A549 (cell line): ENCODE measurements around the gene SYNE3. TPM values are rescaled to one million over a fixed set of nuclear protein-coding genes. Genes with fewer than 3 reads are reported as not detected.

Experiments used
- ATAC-seq, 2 experiments: fragments of 200-7000 bp in 1 of 2; fragments of >200 bp in 1 of 2; cut with Nextera tagmentation in 1 of 2; cut with Tn5 transposase in 1 of 2; 3 replicates each; pipeline versions ENCODE4 v1.8.0 to v1.9.1; 2018 to 2020; ENCODE audit warnings: mild to moderate bottlenecking in 1 of 2, moderate library complexity in 1 of 2
- CTCF ChIA-PET: fragments of 300-600 bp; sonication (Branson Sonifier 250); formaldehyde crosslinking; extraction: SDS; loops from one replicate; lab custom pipeline; 2021; ENCODE audit warnings: antibody characterized with exemption, inconsistent platforms; lab: Yijun Ruan, JAX
- POLR2A ChIA-PET: fragments of 350-600 bp; formaldehyde crosslinking; extraction: SDS; loops from one replicate; lab custom pipeline; 2021; ENCODE audit warnings: antibody characterized with exemption, inconsistent platforms; lab: Yijun Ruan, JAX
- DNase-seq, 2 experiments: peaks; one replicate each; pipeline versions ENCODE4 v3.0.0 to v3.0.0-alpha.2; 2011 to 2016; ENCODE audit warnings: low read depth in 1 of 2, low spot score in 1 of 2
- FAIRE-seq: peaks from 2 replicates; lab custom pipeline; 2011; peaks lifted over from hg19 to GRCh38; lab: Jason Lieb, UNC
- H3K27ac ChIP-seq, 2 experiments: fragments of >200 bp; sonication (Bioruptor Twin); formaldehyde crosslinking; 3 replicates each; pipeline ENCODE4 v1.5.1; 2016 to 2017
- H3K4me1 ChIP-seq: fragments of >200 bp; sonication (Bioruptor Twin); formaldehyde crosslinking; 3 replicates; pipeline ENCODE4 v1.6.1; 2016
- H3K4me2 ChIP-seq: fragments of >200 bp; sonication (Bioruptor Twin); formaldehyde crosslinking; 3 replicates; pipeline ENCODE4 v1.6.1; 2016
- H3K4me3 ChIP-seq: fragments of >200 bp; sonication (Bioruptor Twin); formaldehyde crosslinking; 3 replicates; pipeline ENCODE4 v1.5.1; 2016
- H3K9me3 ChIP-seq: fragments of >200 bp; sonication (Bioruptor Twin); formaldehyde crosslinking; 3 replicates; pipeline ENCODE4 v1.6.1; 2016
- BHLHE40 ChIP-seq: IDR thresholded peaks from 2 replicates; pipeline ENCODE4 v1.6.1; 2012; ENCODE audit warnings: low read depth, low read length, inconsistent platforms
- CEBPB ChIP-seq, 2 experiments: fragments of >200 bp in 1 of 2; sonication (Bioruptor Twin) in 1 of 2; formaldehyde crosslinking in 1 of 2; IDR thresholded peaks; 2 replicates each; pipeline ENCODE4 v1.6.1; 2012 to 2016
- EP300 ChIP-seq, 2 experiments: fragments of >200 bp; sonication (Bioruptor Twin); formaldehyde crosslinking; IDR thresholded peaks; 2 replicates in 1 of 2; 3 replicates in 1 of 2; pipeline ENCODE4 v1.6.1; 2016 to 2017
- FOSL2 ChIP-seq, 2 experiments: fragments of 450-650 bp in 1 of 2; fragments of >200 bp in 1 of 2; sonication (Bioruptor Twin) in 1 of 2; formaldehyde crosslinking; IDR thresholded peaks; 2 replicates each; pipeline versions ENCODE4 v1.5.0 to v1.6.1; 2016 to 2020; ENCODE audit warnings: mild to moderate bottlenecking in 1 of 2, moderate library complexity in 1 of 2
- HEYL ChIP-seq: fragments of 250-450 bp; sonication (Bioruptor Pico); IDR thresholded peaks from 2 replicates; pipeline ENCODE4 v1.8.0; 2021; ENCODE audit warnings: mild to moderate bottlenecking, moderate library complexity
- HOXB5 ChIP-seq: fragments of 250-450 bp; sonication (Bioruptor Pico); IDR thresholded peaks from 2 replicates; pipeline ENCODE4 v1.5.0; 2020; ENCODE audit warnings: mild to moderate bottlenecking, moderate library complexity
- KDM5A ChIP-seq: fragments of 200-600 bp; sonication (generic); IDR thresholded peaks from 2 replicates; pipeline ENCODE4 v1.6.1; 2016; ENCODE audit warnings: antibody characterized with exemption, mild to moderate bottlenecking
- MYC ChIP-seq: IDR thresholded peaks from 2 replicates; pipeline ENCODE4 v1.6.1; 2012; ENCODE audit warnings: mild to moderate bottlenecking, inconsistent platforms, low read length, improper control_type of control experiment, borderline replicate concordance
- TFCP2L1 ChIP-seq: fragments of 250-450 bp; sonication (Bioruptor Pico); IDR thresholded peaks from 2 replicates; pipeline ENCODE4 v1.5.0; 2021; ENCODE audit warnings: mild to moderate bottlenecking
- ZFP36 ChIP-seq: fragments of 450-650 bp; IDR thresholded peaks from 2 replicates; pipeline ENCODE4 v1.6.1; 2014; ENCODE audit warnings: borderline replicate concordance; ENCODE audit not compliant: partially characterized antibody
- ZSCAN20 ChIP-seq: fragments of 250-450 bp; sonication (Bioruptor Pico); IDR thresholded peaks from 2 replicates; pipeline ENCODE4 v1.8.0; 2022; ENCODE audit warnings: mild to moderate bottlenecking, moderate library complexity
- WGBS: methylation state at CpG from one replicate; pipeline ENCODE4 v1.1.6; 2017; ENCODE audit errors: missing lambda C conversion rate; 5-methylcytosine and 5-hydroxymethylcytosine counted together
- polyA plus RNA-seq, 4 experiments: library from polyadenylated mRNA; depleted of rRNA in 3 of 4; stranded (reverse); fragments of >200 nt; fragmentation: RNase III in 1 of 4; extraction: RNeasy Plus Mini Kit Qiagen cat#74134 plus additional on column Dnase treatment in 1 of 4; gene quantifications; 2 replicates in 3 of 4; 3 replicates in 1 of 4; pipeline ENCODE4 v1.2.3, GENCODE V29; 2011 to 2017
- TF ChIP-seq, protein P1 (sequence below): fragments of 250-450 bp; sonication (Bioruptor Pico); IDR thresholded peaks from 2 replicates; pipeline ENCODE4 v1.5.0; 2021; ENCODE audit warnings: mild to moderate bottlenecking, moderate library complexity, borderline replicate concordance
- TF ChIP-seq, protein P2 (sequence below): fragments of >200 bp; sonication (Bioruptor Twin); formaldehyde crosslinking; IDR thresholded peaks from 3 replicates; pipeline ENCODE4 v1.5.1; 2016
- TF ChIP-seq, protein P3 (sequence below): fragments of 450-650 bp; IDR thresholded peaks from 2 replicates; pipeline ENCODE4 v1.6.1; 2014; ENCODE audit warnings: antibody characterized with exemption

Gene SYNE3
- polyA plus RNA-seq, 2 of the 4 experiments (the other 2 are of a cell fraction) = 0.05 to 0.08 TPM

DNA sequence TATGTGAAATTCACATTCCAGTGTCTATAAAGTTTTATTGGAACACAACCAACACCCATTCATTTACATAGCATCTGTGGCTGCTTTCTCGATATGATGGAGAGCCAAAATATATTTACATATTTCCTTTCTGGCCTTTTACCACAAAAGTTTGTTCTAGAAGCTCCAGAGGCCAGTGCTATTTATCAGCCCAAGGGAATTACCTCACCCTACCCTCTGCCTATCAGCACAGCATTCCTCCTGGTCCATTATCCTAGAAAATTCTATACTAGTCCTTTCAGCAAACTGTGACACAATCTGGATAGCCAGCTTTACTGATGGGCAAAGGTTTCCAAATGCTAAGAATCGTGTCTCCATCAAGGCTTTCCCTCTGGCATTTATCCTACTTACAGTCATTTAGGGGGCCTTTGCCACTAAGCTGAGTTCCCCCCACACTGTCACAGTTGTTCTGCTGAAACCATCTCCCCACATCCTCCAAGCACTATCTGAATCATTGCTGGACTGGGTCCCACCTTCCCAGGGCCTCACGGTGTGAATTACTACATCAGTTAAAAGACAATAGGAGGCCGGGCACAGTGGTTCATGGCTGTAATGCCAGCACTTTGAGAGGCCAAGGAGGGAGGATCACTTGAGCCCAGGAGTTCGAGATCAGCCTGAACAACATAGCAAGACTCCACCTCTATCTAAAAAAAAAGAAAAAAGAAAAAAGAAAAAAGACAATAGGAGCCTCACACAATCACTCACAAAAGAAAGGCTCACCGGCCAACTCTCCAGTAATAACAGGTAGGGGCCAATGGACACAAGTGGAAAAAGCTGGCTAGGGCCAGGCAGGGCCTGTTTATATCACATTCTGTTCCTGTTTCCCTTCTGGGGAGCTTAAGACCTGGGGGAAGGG is 12.1 kb downstream of the SYNE3 start:
- ChIA-PET CTCF (interaction anchor here (1.1 kb wide), 1 partner anchor 61 kb away, joined by 3 read pairs; no protein-coding TSS in a partner anchor), POLR2A (no interaction called here)
- Histone ChIP-seq H3K4me2 (no peak overlapping the region), H3K4me3 (no peak overlapping the region), H3K27ac (no peak overlapping the region), H3K9me3 (no peaks in the 10 kb centered on the region), H3K4me1 (peaks cover 9% of the 10 kb centered on the region; the same call in 2 of the 3 replicates)
- no peak for DNase-seq
- no peak for TF ChIP-seq FOSL2 (IDR thresholded peaks at IDR 0.05)
- TF ChIP-seq FOSL2 (CRISPR knock-in tag; IDR thresholded peaks at IDR 0.05) = no peak
- TF ChIP-seq MYC = no peak
- no peak for TF ChIP-seq BHLHE40
- no peak for TF ChIP-seq CEBPB (IDR thresholded peaks at IDR 0.05)
- no peak for TF ChIP-seq HEYL
- 66% methylated on average over 6 of the region's 6 CpGs for WGBS
- no peak for ATAC-seq
- no peak for FAIRE-seq

DNA sequence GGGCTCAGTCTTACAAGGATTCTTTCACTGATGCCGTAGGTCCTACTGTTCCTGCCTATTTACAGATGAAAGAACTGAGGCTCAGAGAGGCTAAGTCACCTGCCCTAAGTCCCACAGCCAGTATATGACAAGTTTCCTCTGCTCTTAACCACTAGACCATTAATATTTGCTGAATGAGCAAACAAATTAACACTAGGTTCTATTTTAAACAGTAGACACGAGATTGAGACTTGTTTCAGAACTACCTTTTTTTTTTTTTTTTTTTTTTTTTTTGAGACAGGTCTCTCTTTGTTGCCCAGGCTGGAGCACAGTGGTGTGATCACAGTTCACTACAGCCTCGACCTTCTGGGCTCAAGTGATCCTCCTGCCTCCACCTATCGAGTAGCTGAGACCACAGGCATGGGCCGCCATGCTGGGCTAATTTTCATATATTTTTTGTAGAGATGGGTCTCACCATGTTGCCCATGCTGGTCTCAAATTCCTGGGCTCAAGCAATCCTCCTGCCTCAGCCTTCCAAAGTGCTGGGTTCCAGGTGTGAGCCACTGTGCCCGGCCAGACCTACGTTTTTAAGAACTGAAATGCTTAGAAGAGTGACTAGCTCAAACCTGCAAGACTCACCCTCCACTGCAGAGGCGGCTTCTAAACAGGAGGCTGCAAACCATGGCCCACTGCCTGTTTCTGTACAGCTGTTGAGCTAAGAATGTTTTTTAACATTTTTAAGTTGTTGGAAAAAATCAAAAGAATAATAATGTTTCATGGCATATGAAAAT is 12.9 kb downstream of the SYNE3 start:
- DNase-seq (no peak), FAIRE-seq (no peak), ATAC-seq (no peak)
- 62% methylated on average over 8 of the region's 8 CpGs for WGBS
- ChIA-PET CTCF (interaction anchor here (0.5 to 1.3 kb wide), 4 partner anchors 14 to 62 kb away, joined by 3 read pairs; no protein-coding TSS in a partner anchor), POLR2A (no interaction called here)
- TF ChIP-seq ZSCAN20 = no peak
- TF ChIP-seq ZFP36 = no peak
- no peak overlapping the region for H3K4me2 ChIP-seq
- H3K9me3 ChIP-seq = no peaks in the 10 kb centered on the region
- H3K27ac ChIP-seq = no peak overlapping the region
- H3K4me1 ChIP-seq = peaks cover 9% of the 10 kb centered on the region; the same call in 2 of the 3 replicates
- no peak overlapping the region for H3K4me3 ChIP-seq

DNA sequence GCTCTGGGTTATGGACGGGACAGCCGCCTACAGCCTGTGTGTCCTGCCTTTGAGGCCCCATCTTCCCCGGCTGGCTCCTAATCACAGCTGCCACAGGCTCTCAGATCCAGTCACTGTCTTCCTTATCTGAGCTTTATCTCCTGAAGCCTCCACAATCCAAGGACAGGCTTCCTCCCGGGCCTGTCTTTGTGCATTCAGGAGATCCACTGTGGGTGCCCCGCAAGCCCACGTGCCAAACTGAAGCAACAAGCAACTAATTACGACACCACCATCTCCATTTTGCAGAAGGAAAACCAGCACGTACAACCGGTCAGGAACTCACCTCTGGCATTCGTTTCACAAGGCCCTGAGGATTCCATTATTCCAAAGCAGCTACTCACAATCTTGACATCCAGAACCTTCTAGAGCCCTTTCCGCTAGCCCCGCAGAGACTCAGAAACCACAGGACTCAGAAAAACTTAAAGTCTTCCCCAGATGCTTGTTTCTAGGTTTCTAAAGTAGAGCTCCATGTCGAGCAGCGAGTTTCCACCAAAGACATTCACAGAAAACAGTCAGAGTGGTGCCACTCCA is 14.0 kb downstream of the SYNE3 start:
- FAIRE-seq = no peak
- Histone ChIP-seq H3K27ac (no peak overlapping the region), H3K4me3 (no peak overlapping the region), H3K9me3 (no peaks in the 10 kb centered on the region), H3K4me2 (no peak overlapping the region), H3K4me1 (peaks cover 9% of the 10 kb centered on the region; the same call in 2 of the 3 replicates)
- TF ChIP-seq ZFP36 (no peak), KDM5A (no peak), TFCP2L1 (CRISPR knock-in tag) (no peak), EP300 (IDR thresholded peaks at IDR 0.05) (no peak), HOXB5 (CRISPR knock-in tag) (no peak)
- TF ChIP-seq, protein P1, sequence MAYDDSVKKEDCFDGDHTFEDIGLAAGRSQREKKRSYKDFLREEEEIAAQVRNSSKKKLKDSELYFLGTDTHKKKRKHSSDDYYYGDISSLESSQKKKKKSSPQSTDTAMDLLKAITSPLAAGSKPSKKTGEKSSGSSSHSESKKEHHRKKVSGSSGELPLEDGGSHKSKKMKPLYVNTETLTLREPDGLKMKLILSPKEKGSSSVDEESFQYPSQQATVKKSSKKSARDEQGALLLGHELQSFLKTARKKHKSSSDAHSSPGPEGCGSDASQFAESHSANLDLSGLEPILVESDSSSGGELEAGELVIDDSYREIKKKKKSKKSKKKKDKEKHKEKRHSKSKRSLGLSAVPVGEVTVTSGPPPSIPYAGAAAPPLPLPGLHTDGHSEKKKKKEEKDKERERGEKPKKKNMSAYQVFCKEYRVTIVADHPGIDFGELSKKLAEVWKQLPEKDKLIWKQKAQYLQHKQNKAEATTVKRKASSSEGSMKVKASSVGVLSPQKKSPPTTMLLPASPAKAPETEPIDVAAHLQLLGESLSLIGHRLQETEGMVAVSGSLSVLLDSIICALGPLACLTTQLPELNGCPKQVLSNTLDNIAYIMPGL (CRISPR knock-in tag) = no peak
- TF ChIP-seq, protein P2, sequence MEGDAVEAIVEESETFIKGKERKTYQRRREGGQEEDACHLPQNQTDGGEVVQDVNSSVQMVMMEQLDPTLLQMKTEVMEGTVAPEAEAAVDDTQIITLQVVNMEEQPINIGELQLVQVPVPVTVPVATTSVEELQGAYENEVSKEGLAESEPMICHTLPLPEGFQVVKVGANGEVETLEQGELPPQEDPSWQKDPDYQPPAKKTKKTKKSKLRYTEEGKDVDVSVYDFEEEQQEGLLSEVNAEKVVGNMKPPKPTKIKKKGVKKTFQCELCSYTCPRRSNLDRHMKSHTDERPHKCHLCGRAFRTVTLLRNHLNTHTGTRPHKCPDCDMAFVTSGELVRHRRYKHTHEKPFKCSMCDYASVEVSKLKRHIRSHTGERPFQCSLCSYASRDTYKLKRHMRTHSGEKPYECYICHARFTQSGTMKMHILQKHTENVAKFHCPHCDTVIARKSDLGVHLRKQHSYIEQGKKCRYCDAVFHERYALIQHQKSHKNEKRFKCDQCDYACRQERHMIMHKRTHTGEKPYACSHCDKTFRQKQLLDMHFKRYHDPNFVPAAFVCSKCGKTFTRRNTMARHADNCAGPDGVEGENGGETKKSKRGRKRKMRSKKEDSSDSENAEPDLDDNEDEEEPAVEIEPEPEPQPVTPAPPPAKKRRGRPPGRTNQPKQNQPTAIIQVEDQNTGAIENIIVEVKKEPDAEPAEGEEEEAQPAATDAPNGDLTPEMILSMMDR = no peak
- TF ChIP-seq, protein P3, sequence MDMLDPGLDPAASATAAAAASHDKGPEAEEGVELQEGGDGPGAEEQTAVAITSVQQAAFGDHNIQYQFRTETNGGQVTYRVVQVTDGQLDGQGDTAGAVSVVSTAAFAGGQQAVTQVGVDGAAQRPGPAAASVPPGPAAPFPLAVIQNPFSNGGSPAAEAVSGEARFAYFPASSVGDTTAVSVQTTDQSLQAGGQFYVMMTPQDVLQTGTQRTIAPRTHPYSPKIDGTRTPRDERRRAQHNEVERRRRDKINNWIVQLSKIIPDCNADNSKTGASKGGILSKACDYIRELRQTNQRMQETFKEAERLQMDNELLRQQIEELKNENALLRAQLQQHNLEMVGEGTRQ = no peak
- no peak for ATAC-seq
- ChIA-PET POLR2A (interaction anchor here (0.8 kb wide), 1 partner anchor 32 kb away, joined by 3 read pairs; no protein-coding TSS in a partner anchor), CTCF (interaction anchor here (0.7 to 1.3 kb wide), 3 partner anchors 15 to 1150 kb away, joined by 3 read pairs; no protein-coding TSS in a partner anchor)
- no peak for DNase-seq
- 87% methylated on average over 14 of the region's 14 CpGs for WGBS
